Cerebellar cortex (tissue), 1 donor: Measurements from ENCODE around the gene TXNRD1.
"Not testable (repeated sequence)": the region's sequence is repeated elsewhere in the genome, so short reads cannot be mapped to it uniquely, and the experiment has no call there.

Experiments
- DNase-seq: peaks from one replicate; pipeline ENCODE4 v3.0.0-alpha.2; 2015; ENCODE audit warnings: low spot score

The TXNRD1 gene

GRCh38 chr12:104328278-104328677, 112.7 kb downstream of the TXNRD1 start:
- DNase-seq: not testable (repeated sequence)

DNA sequence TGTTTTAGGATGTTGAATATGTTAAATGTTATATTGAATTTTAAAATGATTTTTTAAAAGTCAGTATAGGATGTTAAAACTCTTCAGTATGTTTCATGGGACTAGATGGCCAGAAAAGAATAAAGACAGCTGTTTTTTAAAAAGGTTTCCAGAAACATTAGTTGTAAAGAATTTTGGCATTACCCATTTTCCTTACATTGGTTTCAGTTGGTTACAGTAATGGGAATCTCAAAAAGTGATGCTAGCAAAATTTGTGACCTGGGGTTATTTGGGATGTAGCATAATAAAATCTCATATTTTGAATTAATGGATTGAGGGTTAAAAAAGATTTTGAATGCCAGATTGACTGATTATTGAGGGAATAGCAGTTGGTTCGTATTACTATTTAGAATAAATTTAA, 113.2 kb downstream of the TXNRD1 start:
- no peak for DNase-seq

- DNase-seq: peak; percentile 29
Observed at GRCh38 chr12:104329707-104330532, 114.3 kb downstream of the TXNRD1 start.

GRCh38 chr12:104331376-104331775, 115.8 kb downstream of the TXNRD1 start:
- DNase-seq: no peak

DNA sequence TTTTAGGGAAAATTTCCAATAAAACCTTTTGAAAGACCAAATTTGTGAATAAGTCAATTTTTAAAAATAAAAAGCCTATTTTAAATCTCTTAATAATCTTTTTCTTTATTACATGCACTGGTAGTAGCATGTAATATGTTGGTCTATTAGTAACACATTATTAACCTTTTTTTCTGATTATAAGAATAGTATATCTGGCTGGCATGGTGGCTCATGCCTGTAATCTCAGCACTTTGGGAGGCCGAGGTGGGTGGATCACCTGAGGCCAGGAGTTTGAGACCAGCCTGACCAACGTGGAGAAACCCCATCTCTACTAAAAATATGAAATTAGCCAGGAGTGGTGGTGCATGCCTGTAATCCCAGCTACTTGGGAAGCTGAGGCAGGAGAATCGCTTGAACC, 116.7 kb downstream of the TXNRD1 start:
- DNase-seq: not testable (repeated sequence)

DNA sequence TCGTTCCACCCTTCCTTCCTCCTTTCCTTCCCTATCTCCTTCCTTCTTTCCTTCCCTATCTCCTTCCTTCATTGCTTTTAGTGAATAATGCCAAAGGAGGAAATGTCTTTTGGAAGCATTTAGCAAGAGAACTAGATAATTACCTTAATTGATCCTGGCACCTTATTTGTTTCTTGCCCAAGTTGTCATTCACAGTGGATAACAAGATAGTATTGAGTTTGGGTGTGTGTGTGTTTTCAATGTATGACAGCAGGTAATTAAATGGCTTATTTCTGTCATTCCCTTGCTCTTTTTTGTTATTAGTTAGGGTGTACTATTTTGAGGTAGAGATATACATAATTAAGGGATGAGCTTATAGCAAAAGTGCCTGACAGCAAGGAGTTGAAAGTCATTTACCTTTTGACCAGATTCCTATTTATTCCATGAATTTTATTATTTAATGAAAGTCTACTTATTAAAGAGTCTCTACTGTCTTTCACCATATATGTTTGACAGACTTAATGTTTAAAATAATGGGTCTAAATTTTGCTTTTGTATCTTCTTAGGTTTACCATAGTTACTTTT, 118.2 kb downstream of the TXNRD1 start:
- DNase-seq: no peak

- no peak for DNase-seq
Observed at GRCh38 chr12:104334581-104334980, 119.0 kb downstream of the TXNRD1 start.

DNA sequence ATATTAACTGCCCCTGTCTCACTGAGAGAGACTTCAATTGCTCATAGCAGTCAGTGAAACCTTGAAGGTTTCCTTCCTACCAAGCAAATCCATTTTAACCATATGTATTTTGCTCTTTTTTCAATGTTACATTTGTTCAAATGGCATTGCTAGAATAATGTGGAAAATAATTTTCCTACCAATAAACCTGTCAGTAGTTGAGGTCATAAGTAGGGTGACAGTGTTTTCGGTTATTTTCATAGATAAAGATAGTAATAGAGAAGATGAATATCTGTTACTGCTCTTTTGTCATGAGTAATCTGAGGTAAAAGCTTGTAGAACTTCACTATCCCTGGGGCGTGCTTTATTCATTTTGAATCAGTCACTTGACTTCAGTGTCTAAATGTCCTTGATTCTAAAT, 120.5 kb downstream of the TXNRD1 start:
- no peak for DNase-seq

- DNase-seq: no peak
Observed at GRCh38 chr12:104337030-104337558, 121.5 kb downstream of the TXNRD1 start.

DNA sequence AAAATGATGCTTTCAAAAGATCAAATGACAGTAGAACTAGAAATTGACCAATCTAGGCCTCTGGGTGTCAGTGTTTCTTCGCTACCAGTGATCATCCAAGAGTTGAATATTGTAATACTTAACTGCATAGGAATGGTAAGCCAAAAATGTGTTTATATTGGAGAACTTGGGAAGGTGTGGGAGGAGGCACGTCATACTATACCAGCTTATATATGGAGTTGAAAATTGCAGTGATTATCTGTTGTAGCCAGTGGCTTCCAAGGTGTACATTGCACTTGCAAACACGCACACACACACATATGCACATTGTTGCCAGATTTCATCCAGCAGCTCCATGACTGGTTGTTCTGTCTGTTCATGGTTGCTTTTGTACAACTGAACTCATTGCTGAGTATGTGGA, 124.1 kb downstream of the TXNRD1 start:
- no peak for DNase-seq

- no peak for DNase-seq
Observed at GRCh38 chr12:104340177-104340576, 124.6 kb downstream of the TXNRD1 start.

DNA sequence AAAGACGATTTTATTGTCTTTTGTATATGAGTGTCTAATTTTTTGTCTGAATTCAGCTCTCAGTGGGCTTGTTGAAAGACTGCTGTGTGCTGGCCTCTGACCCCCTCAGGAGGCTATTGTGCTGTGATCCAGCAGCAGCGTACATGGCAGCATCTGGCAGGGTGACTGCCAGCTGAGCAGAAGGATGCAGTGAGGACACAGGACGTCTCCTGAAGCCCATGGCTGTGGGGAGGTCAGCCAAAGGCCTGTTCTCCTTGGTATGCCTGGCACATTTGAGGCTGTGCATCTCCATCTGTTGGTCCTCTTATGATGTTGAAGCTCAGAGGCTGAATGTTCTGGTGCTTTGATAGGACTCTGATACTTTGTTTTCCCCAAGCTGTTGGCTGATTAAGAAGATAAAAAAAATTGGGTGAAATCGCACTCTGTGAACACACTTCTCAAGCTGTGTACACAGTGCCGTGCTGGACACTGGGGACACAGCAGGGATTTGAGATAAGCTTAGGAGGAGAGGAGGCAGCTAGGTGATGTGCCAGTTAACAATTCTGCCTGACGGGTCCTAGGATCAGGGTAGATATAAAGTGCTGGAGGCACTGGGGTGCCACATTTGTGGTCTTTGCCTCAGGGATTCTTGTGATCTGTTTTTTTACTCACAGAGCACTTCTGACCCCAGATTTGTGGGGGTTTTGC, 125.5 kb downstream of the TXNRD1 start:
- DNase-seq: no peak

DNA sequence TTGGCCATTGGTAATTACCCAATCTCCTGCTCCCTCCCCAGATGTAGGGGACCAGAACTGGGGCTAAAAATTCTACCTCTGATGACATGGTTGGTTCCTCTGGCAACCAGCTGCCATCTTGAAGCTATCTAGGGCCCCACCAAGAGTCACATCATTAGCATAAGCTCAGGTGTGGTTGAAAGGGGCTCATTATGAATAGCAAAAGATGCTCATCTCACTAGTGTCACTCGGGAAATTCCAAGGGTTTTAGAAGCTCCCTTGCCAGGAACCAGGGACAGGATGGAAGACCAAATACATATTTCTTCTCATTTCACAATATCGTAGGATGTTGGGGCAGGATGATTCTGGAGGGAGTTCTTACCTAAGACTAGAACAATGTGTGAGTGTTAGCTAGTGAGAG, 126.6 kb downstream of the TXNRD1 start:
- no peak for DNase-seq

DNA sequence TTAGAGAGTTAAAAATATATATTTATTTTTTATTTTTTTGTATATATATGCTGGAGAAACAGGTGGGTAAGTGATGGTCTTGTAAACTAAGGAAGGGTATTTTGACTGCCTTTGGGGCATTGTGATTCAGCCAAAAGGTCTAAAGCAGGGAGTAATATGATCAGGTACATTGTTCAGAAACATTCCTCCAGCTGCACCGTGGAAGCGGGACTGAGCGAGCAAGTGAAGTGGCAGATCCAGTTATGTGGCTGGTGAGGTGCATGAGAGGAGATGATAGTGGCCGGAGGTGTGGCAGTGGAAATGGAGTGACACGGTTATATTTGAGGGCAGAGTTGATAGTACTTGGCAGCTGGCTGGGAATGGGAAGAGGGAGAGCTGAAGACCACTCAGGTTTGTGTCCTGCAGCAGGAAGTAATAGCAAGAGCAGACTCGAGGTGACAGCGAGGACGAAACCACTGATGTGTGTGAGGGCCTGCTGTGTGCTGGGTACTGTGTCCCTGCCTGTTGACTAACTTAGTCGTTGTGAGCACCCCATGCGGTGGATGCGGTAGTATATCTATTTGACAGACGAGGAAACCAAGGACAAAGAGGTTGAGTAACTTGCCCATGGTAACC, 127.2 kb downstream of the TXNRD1 start:
- no peak for DNase-seq

DNA sequence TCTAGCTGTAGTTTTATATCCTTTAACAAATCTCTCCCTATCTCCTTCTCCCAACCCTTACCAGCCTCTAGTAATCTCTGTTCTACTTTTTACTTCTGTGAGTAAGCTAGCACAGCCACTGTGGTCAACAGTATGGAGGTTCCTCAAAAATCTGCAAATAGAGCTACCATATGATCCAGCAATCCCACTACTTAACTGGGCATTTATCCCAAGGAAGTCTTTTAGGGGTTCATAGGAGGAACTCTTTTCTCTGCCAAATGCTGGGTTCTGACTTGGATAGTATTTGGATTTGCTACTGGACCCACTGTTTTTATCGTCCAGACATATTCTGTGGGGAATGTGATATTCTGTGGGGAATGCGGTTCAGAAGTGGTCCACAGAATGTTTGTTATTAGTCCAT, 129.1 kb downstream of the TXNRD1 start:
- no peak for DNase-seq

GRCh38 chr12:104345234-104346066, 129.9 kb downstream of the TXNRD1 start:
- DNase-seq: no peak

GRCh38 chr12:104347374-104348075, 131.9 kb downstream of the TXNRD1 start:
- no peak for DNase-seq

- no peak for DNase-seq
Observed at GRCh38 chr12:104348283-104348993, 132.9 kb downstream of the TXNRD1 start.

DNA sequence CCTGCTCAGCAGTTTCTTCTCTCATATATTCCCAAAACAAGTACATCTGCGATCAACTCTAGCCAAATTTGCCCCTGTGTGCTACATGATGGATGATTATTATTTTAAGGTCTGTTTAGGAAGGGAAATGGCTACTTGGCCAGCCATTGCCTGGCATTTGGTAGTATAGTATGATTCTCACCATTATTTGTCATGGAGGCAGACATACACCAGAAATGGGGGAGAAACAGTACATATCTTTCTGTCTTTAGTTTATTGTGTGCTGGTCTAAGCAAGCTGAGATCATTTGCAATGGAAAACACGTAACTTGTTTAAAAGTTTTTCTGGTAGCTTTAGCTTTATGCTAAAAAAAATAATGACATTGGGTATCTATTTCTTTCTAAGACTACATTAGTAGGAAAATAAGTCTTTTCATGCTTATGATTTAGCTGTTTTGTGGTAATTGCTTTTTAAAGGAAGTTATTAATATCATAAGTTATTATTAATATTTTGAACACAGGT, 133.5 kb downstream of the TXNRD1 start:
- no peak for DNase-seq
